Astrocyte (in vitro differentiated cells and primary cell): ENCODE results near the gene CACNA2D4. TPM values are rescaled to one million over a fixed set of nuclear protein-coding genes. Genes with fewer than 3 reads are reported as not detected.

Experiments
- DNase-seq: peaks from one replicate; pipeline ENCODE4 v3.0.0-alpha.2; 2010; ENCODE audit warnings: low read depth
- FAIRE-seq: peaks from 2 replicates; lab custom pipeline; 2011; peaks lifted over from hg19 to GRCh38; lab: Jason Lieb, UNC
- H2AFZ ChIP-seq: 2 replicates; pipeline ENCODE4 v1.6.0; 2012; ENCODE audit warnings: low read depth, low read length, inconsistent platforms
- H3K27ac ChIP-seq: 2 replicates; pipeline ENCODE4 v1.5.1; 2011; ENCODE audit warnings: low read depth, low read length, inconsistent platforms
- H3K27me3 ChIP-seq: 2 replicates; pipeline ENCODE4 v1.6.0; 2011; ENCODE audit warnings: low read length, inconsistent platforms; ENCODE audit not compliant: insufficient read depth
- H3K36me3 ChIP-seq: 2 replicates; pipeline ENCODE4 v1.5.1; 2011; ENCODE audit warnings: low read length, inconsistent platforms; ENCODE audit not compliant: insufficient read depth
- H3K4me1 ChIP-seq: 2 replicates; pipeline ENCODE4 v1.5.1; 2011; ENCODE audit warnings: low read length, inconsistent platforms; ENCODE audit not compliant: insufficient read depth
- H3K4me2 ChIP-seq: 2 replicates; pipeline ENCODE4 v1.6.0; 2012; ENCODE audit warnings: low read length, inconsistent platforms
- H3K4me3 ChIP-seq: 2 replicates; pipeline ENCODE4 v1.5.1; 2011; ENCODE audit warnings: low read depth, mild to moderate bottlenecking, low read length, inconsistent platforms; ENCODE audit not compliant: insufficient read depth
- H3K79me2 ChIP-seq: 2 replicates; pipeline ENCODE4 v1.6.0; 2012; ENCODE audit warnings: mild to moderate bottlenecking, low read length, inconsistent platforms; ENCODE audit not compliant: insufficient read depth
- H3K9ac ChIP-seq: 2 replicates; pipeline ENCODE4 v1.6.0; 2012; ENCODE audit warnings: mild to moderate bottlenecking, low read length, inconsistent platforms
- H3K9me3 ChIP-seq: 2 replicates; pipeline ENCODE4 v1.5.1; 2012; ENCODE audit warnings: low read depth, mild to moderate bottlenecking, low read length, inconsistent platforms; ENCODE audit not compliant: insufficient read depth
- H4K20me1 ChIP-seq: 2 replicates; pipeline ENCODE4 v1.6.0; 2012; ENCODE audit warnings: low read length, inconsistent platforms; ENCODE audit not compliant: insufficient read depth
- H3K27ac Mint-ChIP-seq: one replicate; pipeline ENCODE4 v1.8.0; 2021; ENCODE audit warnings: mild to moderate bottlenecking, mixed read lengths; ENCODE audit not compliant: unreplicated experiment
- H3K27me3 Mint-ChIP-seq: one replicate; pipeline ENCODE4 v1.8.0; 2021; ENCODE audit warnings: low read depth, mixed read lengths; ENCODE audit not compliant: unreplicated experiment
- H3K36me3 Mint-ChIP-seq: one replicate; pipeline ENCODE4 v1.8.0; 2021; ENCODE audit warnings: low read depth, mixed read lengths; ENCODE audit not compliant: unreplicated experiment
- H3K4me1 Mint-ChIP-seq: one replicate; pipeline ENCODE4 v1.8.0; 2021; ENCODE audit warnings: low read depth, mixed read lengths; ENCODE audit not compliant: unreplicated experiment
- H3K4me3 Mint-ChIP-seq: one replicate; pipeline ENCODE4 v1.8.0; 2021; ENCODE audit warnings: mild to moderate bottlenecking, moderate library complexity, mixed read lengths; ENCODE audit not compliant: unreplicated experiment
- H3K9me3 Mint-ChIP-seq: one replicate; pipeline ENCODE4 v1.8.0; 2021; ENCODE audit warnings: mild to moderate bottlenecking, mixed read lengths; ENCODE audit not compliant: unreplicated experiment
- CTCF ChIP-seq: IDR thresholded peaks from 2 replicates; pipeline ENCODE4 v1.5.1; 2011; ENCODE audit warnings: low read depth, mild to moderate bottlenecking, inconsistent platforms, low read length, moderate library complexity; ENCODE audit not compliant: insufficient read depth
- EZH2 ChIP-seq: IDR thresholded peaks from 2 replicates; pipeline ENCODE4 v1.6.1; 2012; ENCODE audit warnings: mild to moderate bottlenecking, low read length, inconsistent platforms; ENCODE audit not compliant: insufficient read depth
- total RNA-seq: library from RNA; stranded (reverse); gene quantifications from 2 replicates; pipeline ENCODE4 v1.2.1, GENCODE V29; 2021

The CACNA2D4 gene
- total RNA-seq, 1 donor from 2014 or later: 0.09 TPM

- no peak overlapping the region for H3K27ac Mint-ChIP-seq
- Histone ChIP-seq H3K4me3 (no peak overlapping the region), H3K9me3 (no peaks in the 10 kb centered on the region), H4K20me1 (no peaks in the 10 kb centered on the region), H3K4me1 (peaks cover 2% of the 10 kb centered on the region), H3K36me3 (no peaks in the 10 kb centered on the region), H3K27me3 (peaks cover 44% of the 10 kb centered on the region), H3K79me2 (no peaks in the 10 kb centered on the region), H3K27ac (no peak overlapping the region), H3K9ac (no peak overlapping the region), H3K4me2 (no peak overlapping the region), H2AFZ (no peak overlapping the region)
- FAIRE-seq (no peak), DNase-seq (no peak)
- peaks cover 60% of the 10 kb centered on the region for H3K27me3 Mint-ChIP-seq
- H3K4me3 Mint-ChIP-seq: no peak overlapping the region
- no peaks in the 10 kb centered on the region for H3K9me3 Mint-ChIP-seq
- H3K4me1 Mint-ChIP-seq: peaks cover 4% of the 10 kb centered on the region
- H3K36me3 Mint-ChIP-seq: no peaks in the 10 kb centered on the region
- TF ChIP-seq CTCF (no peak), EZH2 (no peak)
Observed at GRCh38 chr12:1842905-1843640, 75.4 kb downstream of the CACNA2D4 start.

GRCh38 chr12:1842183-1842904 is 76.1 kb downstream of the CACNA2D4 start:
- H3K4me1 ChIP-seq: peaks cover 7% of the 10 kb centered on the region
- H3K4me3 ChIP-seq: no peak overlapping the region
- H3K36me3 ChIP-seq: no peaks in the 10 kb centered on the region
- Mint-ChIP-seq H3K27me3 (peaks cover 57% of the 10 kb centered on the region), H3K27ac (no peak overlapping the region), H3K9me3 (no peaks in the 10 kb centered on the region), H3K4me1 (peaks cover 9% of the 10 kb centered on the region), H3K4me3 (no peak overlapping the region), H3K36me3 (no peaks in the 10 kb centered on the region)
- H2AFZ ChIP-seq: no peak overlapping the region
- no peak overlapping the region for H3K27ac ChIP-seq
- H3K9me3 ChIP-seq: no peaks in the 10 kb centered on the region
- H3K9ac ChIP-seq: no peak overlapping the region
- peaks cover 41% of the 10 kb centered on the region for H3K27me3 ChIP-seq
- FAIRE-seq (no peak), DNase-seq (no peak)
- no peaks in the 10 kb centered on the region for H3K79me2 ChIP-seq
- H4K20me1 ChIP-seq: no peaks in the 10 kb centered on the region
- no peak overlapping the region for H3K4me2 ChIP-seq
- TF ChIP-seq CTCF: no peak
- no peak for TF ChIP-seq EZH2
